GM21723 (cell line): Measurements from ENCODE around the gene AGAP1.

Source experiments
- ATAC-seq: cut with Tn5 transposase; IDR thresholded peaks from one replicate; pipeline ENCODE4 v1.9.1; 2021; ENCODE audit warnings: mild to moderate bottlenecking, moderate library complexity; ENCODE audit not compliant: unreplicated experiment

The AGAP1 gene

GRCh38 chr2:235968616-235969324 lies 474.9 kb downstream of the AGAP1 start:
- ATAC-seq = no peak

- no peak for ATAC-seq
These were observed 476.6 kb downstream of the AGAP1 start for GRCh38 chr2:235970204-235971040.

GRCh38 chr2:235976516-235976915 lies 482.7 kb downstream of the AGAP1 start:
- ATAC-seq = no peak

- ATAC-seq = no peak
These were observed 483.1 kb downstream of the AGAP1 start for GRCh38 chr2:235976956-235977355.

GRCh38 chr2:235977445-235977844 lies 483.6 kb downstream of the AGAP1 start:
- no peak for ATAC-seq

- ATAC-seq = no peak
These were observed 484.2 kb downstream of the AGAP1 start for GRCh38 chr2:235978022-235978421.

- ATAC-seq = no peak
These were observed 485.2 kb downstream of the AGAP1 start for GRCh38 chr2:235979037-235979436.

GRCh38 chr2:235979753-235980435 lies 486.1 kb downstream of the AGAP1 start:
- ATAC-seq = no peak

GRCh38 chr2:235981631-235982030 lies 487.8 kb downstream of the AGAP1 start:
- ATAC-seq = no peak

GRCh38 chr2:235983016-235983415 lies 489.2 kb downstream of the AGAP1 start:
- no peak for ATAC-seq

GRCh38 chr2:235984552-235984951 lies 490.7 kb downstream of the AGAP1 start:
- no peak for ATAC-seq

GRCh38 chr2:235986361-235986760 lies 492.5 kb downstream of the AGAP1 start:
- no peak for ATAC-seq

- no peak for ATAC-seq
These were observed 494.6 kb downstream of the AGAP1 start for GRCh38 chr2:235988271-235989015.

- ATAC-seq = no peak
These were observed 495.7 kb downstream of the AGAP1 start for GRCh38 chr2:235989591-235989990.

GRCh38 chr2:235990344-235990743 lies 496.5 kb downstream of the AGAP1 start:
- no peak for ATAC-seq

- ATAC-seq = no peak
These were observed 498.2 kb downstream of the AGAP1 start for GRCh38 chr2:235992024-235992423.

GRCh38 chr2:235996419-235996818 lies 502.6 kb downstream of the AGAP1 start:
- ATAC-seq = no peak

- ATAC-seq = no peak
These were observed 505.2 kb downstream of the AGAP1 start for GRCh38 chr2:235999011-235999410.

- ATAC-seq = no peak
These were observed 507.5 kb downstream of the AGAP1 start for GRCh38 chr2:236001166-236001828.

GRCh38 chr2:236001854-236002253 lies 508.0 kb downstream of the AGAP1 start:
- ATAC-seq = no peak
